Measurements from ENCODE around the gene MS4A15. TPM values are rescaled to one million over a fixed set of nuclear protein-coding genes. Genes with fewer than 3 reads are reported as not detected.

Gene MS4A15
- total RNA-seq, result not detected in 2 replicates

GRCh38 chr11:60756307-60757032 is at the start of gene MS4A15:
Gene MS4A15, plus strand, starts transcription at chr11:60756867. Its CDS starts 6,867 bp downstream, at chr11:60763734.

GRCh38 chr11:60724420-60724819 is 32.2 kb upstream of the MS4A15 start, which contains the start of gene MS4A18:
Gene MS4A18, plus strand, starts transcription at chr11:60724720.

GRCh38 chr11:60785136-60785535 is 28.5 kb downstream of the MS4A15 start, which contains the start of gene MS4A10:
Gene MS4A10, plus strand, starts transcription at chr11:60785333. Its CDS starts 5,003 bp downstream, at chr11:60790336.

Other genes starting within 250 kb of the MS4A15 start
- not detected in 2 replicates for gene MS4A13, start 241.5 kb upstream of the MS4A15 start, total RNA-seq
- not detected in 2 replicates for gene MS4A8, start 57.3 kb upstream of the MS4A15 start, total RNA-seq
- not detected in 2 replicates for gene MS4A18, start 32.1 kb upstream of the MS4A15 start, total RNA-seq
- gene MS4A10, start 28.5 kb downstream of the MS4A15 start, total RNA-seq, result not detected in 2 replicates
- gene CCDC86, start 85.2 kb downstream of the MS4A15 start, total RNA-seq, result 14.2 and 37.5 TPM in 2 replicates
- under 0.01 TPM in 2 replicates for gene PTGDR2, start 99.1 kb downstream of the MS4A15 start, total RNA-seq
- 0.14 TPM in 1 of 2 replicates, not detected in the other for gene ZP1, start 110.7 kb downstream of the MS4A15 start, total RNA-seq
- gene PRPF19, start 149.7 kb downstream of the MS4A15 start, total RNA-seq, result 60.4 and 108 TPM in 2 replicates
- 18.8 and 37.8 TPM in 2 replicates for gene TMEM109, start 157.3 kb downstream of the MS4A15 start, total RNA-seq
- 113 and 158 TPM in 2 replicates for gene TMEM132A, start 167.6 kb downstream of the MS4A15 start, total RNA-seq
- 13.2 and 18.4 TPM in 2 replicates for gene SLC15A3, start 195.3 kb downstream of the MS4A15 start, total RNA-seq
- not detected in 2 replicates for gene CD6, start 214.8 kb downstream of the MS4A15 start, total RNA-seq